GM23338 (cell line): ENCODE data around the gene CYP2W1.

Experiments used
- CREB1 ChIP-seq: fragments of 250-450 bp; sonication (Bioruptor Pico); IDR thresholded peaks from 2 replicates; pipeline ENCODE4 v1.5.0; 2020; ENCODE audit warnings: low read depth, mild to moderate bottlenecking, moderate library complexity
- CTCF ChIP-seq, 2 experiments: fragments of 200-600 bp in 1 of 2; sonication (generic) in 1 of 2; conservative IDR thresholded peaks; 2 replicates each; pipeline versions ENCODE4 v1.5.1 to v1.6.1; 2016 to 2017; ENCODE audit warnings: antibody characterized with exemption in 2 of 2, low read depth in 2 of 2, mild to moderate bottlenecking in 2 of 2, moderate library complexity in 1 of 2
- EZH2 ChIP-seq: fragments of 200-600 bp; sonication (generic); IDR thresholded peaks from one replicate; pipeline ENCODE4 v1.8.0; 2017; ENCODE audit warnings: antibody characterized with exemption, mild to moderate bottlenecking, low read depth; ENCODE audit not compliant: unreplicated experiment
- POLR2AphosphoS5 ChIP-seq: IDR thresholded peaks from 2 replicates; pipeline ENCODE4 v1.6.1; 2016; ENCODE audit warnings: antibody characterized with exemption, low read depth
- REST ChIP-seq: IDR thresholded peaks from one replicate; pipeline ENCODE4 v1.6.1; 2018; ENCODE audit warnings: antibody characterized with exemption; ENCODE audit not compliant: unreplicated experiment
- ZNF331 ChIP-seq: fragments of 250-450 bp; sonication (Bioruptor Pico); IDR thresholded peaks from 2 replicates; pipeline ENCODE4 v1.5.0; 2020; ENCODE audit warnings: low read depth, mild to moderate bottlenecking, moderate library complexity

- no peak for TF ChIP-seq EZH2
- TF ChIP-seq CTCF (conservative IDR thresholded peaks at IDR 0.05; ENCODE audit: low read depth in 2 of 2) = 0 out of 4 replicates have a peak, but pooled peaks of 1 of the 2 experiments have one; percentile 11
- TF ChIP-seq CREB1 (CRISPR knock-in tag) = no peak
- no peak for TF ChIP-seq POLR2AphosphoS5
- TF ChIP-seq REST = no peak
- TF ChIP-seq ZNF331 (CRISPR knock-in tag) = no peak
These were observed 14.7 kb downstream of the CYP2W1 start for GRCh38 chr7:997404-998395.
